VCaP (cell line): ENCODE data around the gene ZC3H8.
"Not testable (repeated sequence)": the region's sequence is repeated elsewhere in the genome, so short reads cannot be mapped to it uniquely, and the experiment has no call there.

Experiments used
- H3K27ac ChIP-seq: fragments of 450-650 bp; 2 replicates; pipeline ENCODE4 v1.5.1; 2017
- TF ChIP-seq, protein P1 (sequence below): fragments of 450-650 bp; conservative IDR thresholded peaks from 2 replicates; pipeline ENCODE4 v1.5.1; 2017; ENCODE audit warnings: mild to moderate bottlenecking, moderate library complexity

The ZC3H8 gene

DNA sequence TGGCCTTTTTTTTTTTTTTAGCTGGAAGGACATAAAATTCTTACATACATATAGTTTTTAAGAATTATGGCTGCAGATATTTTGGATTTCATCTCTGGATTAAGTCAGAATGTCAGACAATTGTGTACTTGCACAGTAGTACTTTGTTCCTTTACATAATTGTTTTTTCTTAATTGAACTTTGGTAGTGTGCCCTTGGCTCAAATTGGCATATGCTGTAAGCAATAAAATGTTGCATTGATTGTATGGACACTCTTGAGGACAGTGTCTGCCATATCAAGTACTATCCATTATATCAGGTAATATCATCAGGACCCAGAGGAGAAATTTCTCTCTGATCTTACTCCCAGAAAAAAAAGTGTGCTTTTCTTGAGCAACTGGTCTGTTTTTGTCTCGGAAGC, 35.8 kb upstream of the ZC3H8 start:
- TF ChIP-seq, protein P1, sequence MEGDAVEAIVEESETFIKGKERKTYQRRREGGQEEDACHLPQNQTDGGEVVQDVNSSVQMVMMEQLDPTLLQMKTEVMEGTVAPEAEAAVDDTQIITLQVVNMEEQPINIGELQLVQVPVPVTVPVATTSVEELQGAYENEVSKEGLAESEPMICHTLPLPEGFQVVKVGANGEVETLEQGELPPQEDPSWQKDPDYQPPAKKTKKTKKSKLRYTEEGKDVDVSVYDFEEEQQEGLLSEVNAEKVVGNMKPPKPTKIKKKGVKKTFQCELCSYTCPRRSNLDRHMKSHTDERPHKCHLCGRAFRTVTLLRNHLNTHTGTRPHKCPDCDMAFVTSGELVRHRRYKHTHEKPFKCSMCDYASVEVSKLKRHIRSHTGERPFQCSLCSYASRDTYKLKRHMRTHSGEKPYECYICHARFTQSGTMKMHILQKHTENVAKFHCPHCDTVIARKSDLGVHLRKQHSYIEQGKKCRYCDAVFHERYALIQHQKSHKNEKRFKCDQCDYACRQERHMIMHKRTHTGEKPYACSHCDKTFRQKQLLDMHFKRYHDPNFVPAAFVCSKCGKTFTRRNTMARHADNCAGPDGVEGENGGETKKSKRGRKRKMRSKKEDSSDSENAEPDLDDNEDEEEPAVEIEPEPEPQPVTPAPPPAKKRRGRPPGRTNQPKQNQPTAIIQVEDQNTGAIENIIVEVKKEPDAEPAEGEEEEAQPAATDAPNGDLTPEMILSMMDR, result no peak
- no peak overlapping the region; the same call in 1 of the 2 replicates for H3K27ac ChIP-seq

DNA sequence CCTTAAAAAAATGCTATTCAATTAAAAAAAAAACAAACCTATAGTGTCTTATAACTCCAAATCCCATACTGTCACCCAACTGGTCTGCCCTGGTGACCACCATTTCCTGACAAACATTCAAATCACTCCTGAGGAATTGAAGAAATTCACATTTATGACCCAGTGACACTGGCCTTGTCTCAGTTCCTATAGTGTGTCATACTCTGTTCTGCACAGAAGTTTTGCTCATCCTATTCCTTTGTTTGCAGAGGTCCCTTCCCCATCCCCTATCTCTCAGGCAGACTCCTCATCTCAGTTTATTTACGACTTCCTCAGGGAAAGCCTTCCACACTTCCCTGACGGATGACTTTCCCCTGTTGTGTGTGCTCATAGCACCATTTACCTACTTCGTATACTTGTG, 35.2 kb upstream of the ZC3H8 start:
- TF ChIP-seq, protein P1, result no peak
- H3K27ac ChIP-seq, result no peak overlapping the region

DNA sequence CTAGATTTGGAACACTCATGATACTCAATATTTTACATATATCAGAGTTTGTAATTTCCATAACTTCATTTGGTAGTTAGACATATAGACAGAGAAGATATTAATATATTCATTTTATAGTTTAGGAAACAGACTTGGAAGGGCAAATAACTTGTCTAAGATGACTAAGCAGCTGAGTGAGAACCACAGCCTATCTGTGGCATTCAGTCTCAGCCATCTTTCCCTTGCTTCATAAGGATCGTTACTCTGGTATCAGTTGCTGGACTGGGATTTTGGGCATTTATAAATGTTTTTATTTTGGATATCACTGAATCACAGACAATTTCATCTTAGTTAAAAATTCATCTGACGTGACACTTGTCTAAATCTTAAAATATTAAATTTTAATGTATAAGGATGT, 28.7 kb upstream of the ZC3H8 start:
- H3K27ac ChIP-seq, result not testable (repeated sequence)

DNA sequence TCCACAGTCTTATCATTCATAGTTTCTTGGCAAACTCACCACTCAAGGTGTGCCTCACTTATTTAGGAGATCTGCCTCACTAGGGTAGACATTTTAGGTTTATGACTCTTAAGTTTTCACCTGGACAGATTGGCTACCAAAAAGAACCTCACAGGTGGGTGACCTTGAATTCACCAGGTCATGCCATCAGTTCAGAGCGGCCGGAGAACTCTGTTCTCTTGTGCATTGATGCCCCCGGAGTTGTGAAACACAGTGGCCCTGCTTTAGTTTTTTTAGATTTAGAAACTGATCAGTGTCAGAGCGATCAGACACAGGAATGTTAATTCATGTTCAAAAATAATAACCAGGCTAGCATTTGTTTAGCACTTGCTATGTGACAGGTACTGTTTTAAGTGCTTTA, 27.2 kb upstream of the ZC3H8 start:
- H3K27ac ChIP-seq, result not testable (repeated sequence)

DNA sequence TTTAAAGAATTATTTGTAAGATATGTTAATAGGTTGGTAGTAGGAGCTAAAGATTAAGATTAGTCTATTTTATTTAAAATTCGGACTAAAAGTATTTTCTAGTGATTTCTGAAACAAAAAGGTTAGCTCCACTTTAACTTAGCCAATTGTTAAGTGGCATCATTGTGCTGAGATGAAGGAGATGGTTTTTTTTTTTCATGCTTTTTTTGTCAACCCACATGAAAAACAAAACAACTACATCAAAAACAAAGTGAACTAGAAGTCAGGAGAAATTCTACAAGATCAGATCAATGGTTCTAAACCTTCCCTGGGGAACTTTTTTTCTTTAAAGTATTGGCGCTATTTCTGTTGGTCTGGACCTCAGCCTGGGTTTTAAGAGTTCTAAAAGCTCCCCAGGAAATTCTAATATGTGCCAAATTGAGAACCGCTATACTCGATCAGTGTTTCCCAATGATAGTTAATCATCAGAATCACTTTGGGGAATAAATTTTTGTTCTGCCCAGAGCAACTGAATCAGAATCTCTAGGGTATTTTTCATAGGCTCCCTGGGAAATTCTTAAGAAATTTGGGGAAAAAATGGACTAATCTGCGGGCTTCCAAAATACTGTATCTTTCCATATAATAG, 22.9 kb upstream of the ZC3H8 start:
- TF ChIP-seq, protein P1, result no peak

DNA sequence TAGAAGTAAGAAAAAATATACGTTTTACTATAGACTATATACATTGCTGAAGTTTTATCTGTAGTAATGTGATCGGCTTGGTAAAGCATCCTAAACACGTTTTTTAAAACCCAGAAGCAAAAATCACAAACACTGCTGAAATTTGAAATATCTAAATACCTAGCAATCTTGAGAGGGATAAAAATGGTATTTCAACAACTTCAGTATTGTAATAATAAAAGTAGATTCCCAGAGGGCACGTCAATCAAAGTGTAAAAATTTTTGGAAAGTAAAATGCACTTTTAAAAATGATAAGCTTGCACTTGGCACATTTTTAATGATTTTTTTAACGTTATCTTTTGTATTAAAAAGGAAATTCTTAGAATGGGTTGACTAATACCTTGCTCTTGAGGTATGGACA, 22.1 kb upstream of the ZC3H8 start:
- TF ChIP-seq, protein P1, result no peak
- H3K27ac ChIP-seq, result peak overlapping the region; percentile 100

More for the DNA sequence above, 22.9 kb upstream of the ZC3H8 start:
- no peak overlapping the region for H3K27ac ChIP-seq

DNA sequence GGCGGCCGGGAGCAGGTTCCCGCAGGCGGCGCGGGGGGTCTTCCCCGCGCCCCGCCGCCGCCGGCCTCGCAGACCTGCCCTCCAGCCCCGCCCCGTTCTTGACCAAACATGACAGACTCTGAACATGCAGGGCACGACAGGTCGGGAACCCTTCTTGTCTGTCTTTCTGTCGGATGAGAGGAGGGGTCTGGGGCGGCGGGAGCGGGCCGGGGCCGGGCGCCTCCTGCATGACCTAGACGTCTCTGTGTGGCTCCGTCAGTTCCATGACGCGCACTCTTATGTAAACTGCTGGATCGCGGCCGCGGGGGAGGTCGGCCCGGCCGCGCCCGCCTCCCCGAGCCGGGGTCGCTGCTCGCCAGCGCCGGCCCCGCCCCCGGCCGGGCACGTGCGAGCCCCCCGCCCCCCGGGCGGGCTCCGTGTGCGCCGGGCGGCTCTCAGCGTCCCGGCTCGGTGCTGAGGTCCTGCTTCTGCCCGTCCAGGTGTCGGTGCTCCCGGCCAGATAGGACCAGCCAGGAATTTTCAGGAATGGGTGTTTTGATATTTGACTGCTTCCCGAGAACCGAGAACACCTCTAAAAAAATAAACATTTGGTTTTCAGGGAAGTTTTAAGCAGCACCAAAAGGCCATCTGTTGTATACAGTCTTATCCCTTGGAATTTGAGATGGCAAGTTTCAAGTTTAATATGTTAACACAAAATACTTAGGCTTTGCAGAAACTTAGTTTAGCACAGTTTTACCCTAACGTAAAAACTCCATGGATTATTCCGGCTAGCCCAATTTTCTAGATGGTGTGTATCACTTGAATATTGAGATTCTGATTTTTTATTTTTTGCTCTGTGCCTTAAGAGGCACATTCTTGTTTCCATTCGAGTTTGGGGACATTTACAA, 21.3 kb upstream of the ZC3H8 start:
- TF ChIP-seq, protein P1, result no peak
- H3K27ac ChIP-seq, result peak overlapping the region; percentile 100

DNA sequence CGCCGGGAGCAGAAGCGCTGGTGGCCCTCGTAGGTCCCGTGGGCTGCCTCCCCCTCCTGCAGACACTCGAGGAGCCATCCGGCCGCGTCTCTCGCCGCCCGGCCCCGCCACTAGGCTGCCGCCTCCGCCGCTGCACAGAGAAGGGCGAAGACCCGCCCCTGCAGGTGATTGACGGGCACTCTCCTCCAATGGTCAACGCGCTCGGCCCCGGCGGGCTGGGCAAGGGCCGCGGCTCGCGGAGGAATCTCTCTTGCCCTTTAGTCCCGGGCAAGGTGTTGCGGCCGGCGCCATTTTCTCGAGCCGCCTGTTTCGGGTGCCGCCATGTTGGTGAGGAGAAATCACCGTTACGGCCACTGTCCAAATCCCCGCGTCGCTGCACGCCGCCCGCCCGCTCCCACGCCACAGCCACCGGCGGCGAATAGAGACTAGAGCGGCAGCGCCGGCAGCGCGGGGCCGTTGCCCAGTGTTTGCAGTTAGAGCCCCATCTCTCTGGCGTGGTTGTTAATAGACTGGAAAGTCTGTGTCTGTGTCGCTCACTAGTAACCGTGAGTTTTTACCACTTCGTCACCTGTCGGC, 20.6 kb upstream of the ZC3H8 start, which contains the start of gene ZC3H6:
Gene ZC3H6, plus strand, starts transcription at position 287 of the 576 bp plus-strand sequence. CDS start 398 bp downstream, outside the sequence.
- TF ChIP-seq, protein P1, result no peak

More for the DNA sequence above, 20.6 kb upstream of the ZC3H8 start, which contains the start of gene ZC3H6:
- peak within 1 kb of the TSS; percentile 100 for H3K27ac ChIP-seq
